ENCODE results near the gene ESAM. TPM values are rescaled to one million over a fixed set of nuclear protein-coding genes. Genes with fewer than 3 reads are reported as not detected.

The ESAM gene
- total RNA-seq, 1 experiment from 2014 or later = 0.92 TPM

- Mint-ChIP-seq H3K27me3 (ENCODE audit: low read depth) (no peaks in the 10 kb centered on the region), H3K9me3 (no peaks in the 10 kb centered on the region), H3K27ac (no peak overlapping the region), H3K4me3 (no peak overlapping the region), H3K4me1 (0 out of 4 replicates have a peak, but pooled peaks cover 2 to 3% of the 10 kb centered on the region in 2 experiments), H3K36me3 (ENCODE audit: insufficient read depth in 1 of 3, low read depth in 3 of 3) (peaks cover 0 to 2% (median 0%) of the 10 kb centered on the region in 3 experiments; a peak in 2 of 7 replicates)
- no peak overlapping the region for H2AK5ac ChIP-seq (ENCODE audit: insufficient read length, low read length)
- no peak overlapping the region for H2BK12ac ChIP-seq (ENCODE audit: insufficient read length, low read depth, low read length)
- no peak overlapping the region for H3K56ac ChIP-seq (ENCODE audit: insufficient read length, low read depth, low read length)
- H4K8ac ChIP-seq (replicated peaks; ENCODE audit: insufficient read length, low read depth, low read length) = no peak overlapping the region
- no peaks in the 10 kb centered on the region for H3K4me1 ChIP-seq (ENCODE audit: insufficient read depth, low read length)
- H3K4ac ChIP-seq (ENCODE audit: low read depth, low read length) = no peak overlapping the region
- no peak overlapping the region for H3K27ac ChIP-seq (ENCODE audit: insufficient read length, low read depth, low read length)
- no peaks in the 10 kb centered on the region for H3K23me2 ChIP-seq (ENCODE audit: insufficient read length, low read depth, low read length, poor library complexity, severe bottlenecking)
- no peak overlapping the region for H3T11ph ChIP-seq (ENCODE audit: low read length)
- TF ChIP-seq, protein P1, sequence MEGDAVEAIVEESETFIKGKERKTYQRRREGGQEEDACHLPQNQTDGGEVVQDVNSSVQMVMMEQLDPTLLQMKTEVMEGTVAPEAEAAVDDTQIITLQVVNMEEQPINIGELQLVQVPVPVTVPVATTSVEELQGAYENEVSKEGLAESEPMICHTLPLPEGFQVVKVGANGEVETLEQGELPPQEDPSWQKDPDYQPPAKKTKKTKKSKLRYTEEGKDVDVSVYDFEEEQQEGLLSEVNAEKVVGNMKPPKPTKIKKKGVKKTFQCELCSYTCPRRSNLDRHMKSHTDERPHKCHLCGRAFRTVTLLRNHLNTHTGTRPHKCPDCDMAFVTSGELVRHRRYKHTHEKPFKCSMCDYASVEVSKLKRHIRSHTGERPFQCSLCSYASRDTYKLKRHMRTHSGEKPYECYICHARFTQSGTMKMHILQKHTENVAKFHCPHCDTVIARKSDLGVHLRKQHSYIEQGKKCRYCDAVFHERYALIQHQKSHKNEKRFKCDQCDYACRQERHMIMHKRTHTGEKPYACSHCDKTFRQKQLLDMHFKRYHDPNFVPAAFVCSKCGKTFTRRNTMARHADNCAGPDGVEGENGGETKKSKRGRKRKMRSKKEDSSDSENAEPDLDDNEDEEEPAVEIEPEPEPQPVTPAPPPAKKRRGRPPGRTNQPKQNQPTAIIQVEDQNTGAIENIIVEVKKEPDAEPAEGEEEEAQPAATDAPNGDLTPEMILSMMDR (conservative IDR thresholded peaks at IDR 0.05) = no peak
- H3K9ac ChIP-seq (ENCODE audit: extremely low read depth, insufficient read length, low read length) = no peak overlapping the region
- H4K20me1 ChIP-seq (ENCODE audit: control insufficient read depth, insufficient read depth, insufficient read length) = no peaks in the 10 kb centered on the region
- no peak overlapping the region for H3K23ac ChIP-seq (ENCODE audit: insufficient read length, low read depth, low read length)
- H2AFZ ChIP-seq (ENCODE audit: low read length) = no peak overlapping the region
- no peak overlapping the region for H2BK5ac ChIP-seq (ENCODE audit: insufficient read length, low read length)
- H3K79me2 ChIP-seq (ENCODE audit: insufficient read depth, low read length) = peaks cover 9% of the 10 kb centered on the region; the same call in 1 of the 2 replicates
- WGBS (ENCODE audit: extremely low coverage, insufficient read length, low lambda C conversion rate) = no CpG with 5 or more reads among the region's 2 CpGs
- no peaks in the 10 kb centered on the region for H3K9me3 ChIP-seq (ENCODE audit: control insufficient read depth, low read depth, low read length)
- H4K91ac ChIP-seq (ENCODE audit: insufficient read length, low read depth, low read length) = no peak overlapping the region
- no peak overlapping the region for H4K5ac ChIP-seq (ENCODE audit: insufficient read length, low read depth, low read length)
- no peaks in the 10 kb centered on the region; the same call in 1 of the 2 replicates for H3K27me3 ChIP-seq (ENCODE audit: insufficient read depth, low read length)
- H3K18ac ChIP-seq (ENCODE audit: insufficient read length, low read depth, low read length) = no peak overlapping the region
- no peak for DNase-seq
- no peak overlapping the region for H2BK15ac ChIP-seq (ENCODE audit: low read depth, low read length)
- peaks cover 4% of the 10 kb centered on the region for H3K79me1 ChIP-seq (ENCODE audit: insufficient read depth, low read depth, low read length, poor library complexity, severe bottlenecking)
- no peak overlapping the region for H2BK20ac ChIP-seq (ENCODE audit: low read depth, low read length, poor library complexity, severe bottlenecking)
- no peak overlapping the region for H3K14ac ChIP-seq (ENCODE audit: insufficient read depth, low read length)
- no peak overlapping the region for H3K4me2 ChIP-seq (ENCODE audit: insufficient read depth, insufficient read length, low read length)
- no peak overlapping the region for H2BK120ac ChIP-seq (ENCODE audit: low read depth, low read length, poor library complexity, severe bottlenecking)
Observed at GRCh38 chr11:124784051-124784450, 22.0 kb upstream of the ESAM start.

Data from H9 (cell line).